GM18507 (cell line): Measurements from ENCODE around the gene ARHGAP1.
"Not testable (repeated sequence)": the region's sequence is repeated elsewhere in the genome, so short reads cannot be mapped to it uniquely, and the experiment has no call there.

Experiments
- DNase-seq: peaks from one replicate; pipeline ENCODE4 v3.0.0; 2011; ENCODE audit warnings: low read depth; ENCODE audit not compliant: insufficient read length; ENCODE audit errors: extremely low spot score
- FAIRE-seq: peaks from 2 replicates; lab custom pipeline; 2011; peaks lifted over from hg19 to GRCh38; lab: Jason Lieb, UNC

ARHGAP1 gene

GRCh38 chr11:46725338-46726205 is 25.2 kb upstream of the ARHGAP1 start:
- DNase-seq (no peak), FAIRE-seq (no peak)

DNA sequence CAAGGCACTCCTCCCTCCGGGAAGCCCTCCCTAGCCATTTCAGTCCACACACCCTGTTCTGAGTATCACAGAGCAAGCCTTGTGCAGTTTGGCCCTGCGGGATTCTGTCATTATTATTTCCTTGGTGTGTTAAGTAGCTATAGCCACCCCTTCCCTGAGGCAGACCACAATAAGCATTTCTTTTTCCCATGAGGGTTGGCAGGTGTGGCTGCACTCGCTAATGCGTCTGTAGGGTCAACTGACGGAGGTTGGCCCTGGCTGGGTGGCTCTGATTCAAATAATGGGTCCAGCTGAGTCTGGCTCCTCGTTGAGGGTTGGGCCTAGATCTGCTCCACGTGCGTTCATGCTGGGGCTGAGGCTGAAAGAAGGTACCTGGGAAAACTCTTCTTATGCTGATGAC is 23.7 kb upstream of the ARHGAP1 start:
- no peak for FAIRE-seq

DNA sequence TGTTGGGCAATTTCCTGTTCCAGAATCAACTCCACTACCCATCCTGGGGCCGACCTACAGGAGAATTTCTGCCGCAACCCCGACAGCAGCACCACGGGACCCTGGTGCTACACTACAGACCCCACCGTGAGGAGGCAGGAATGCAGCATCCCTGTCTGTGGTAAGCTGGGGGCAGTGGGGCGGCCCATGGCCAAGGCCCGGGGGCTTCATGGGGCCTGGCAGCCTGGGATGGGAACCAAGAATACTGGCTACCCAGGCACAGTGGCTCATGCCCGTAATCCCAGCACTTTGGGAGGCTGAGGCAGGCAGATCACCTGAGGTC is 22.9 kb upstream of the ARHGAP1 start:
- no peak for DNase-seq
- FAIRE-seq: no peak

More for the DNA sequence above, 23.7 kb upstream of the ARHGAP1 start:
- no peak for DNase-seq

GRCh38 chr11:46722566-46723358 is 22.3 kb upstream of the ARHGAP1 start:
- FAIRE-seq (no peak), DNase-seq (no peak)

- no peak for DNase-seq
- FAIRE-seq: no peak
Measured at GRCh38 chr11:46721286-46721685, 20.9 kb upstream of the ARHGAP1 start.

- FAIRE-seq: no peak
Measured at GRCh38 chr11:46719543-46720218, 19.3 kb upstream of the ARHGAP1 start.

GRCh38 chr11:46719048-46719542 is 18.7 kb upstream of the ARHGAP1 start, which contains the start of gene F2:
Gene F2, plus strand, starts transcription at chr11:46719213. Its CDS starts 23 bp downstream, at chr11:46719236.
- no peak for DNase-seq
- FAIRE-seq: no peak

More at GRCh38 chr11:46719543-46720218, 19.3 kb upstream of the ARHGAP1 start:
- no peak for DNase-seq

DNA sequence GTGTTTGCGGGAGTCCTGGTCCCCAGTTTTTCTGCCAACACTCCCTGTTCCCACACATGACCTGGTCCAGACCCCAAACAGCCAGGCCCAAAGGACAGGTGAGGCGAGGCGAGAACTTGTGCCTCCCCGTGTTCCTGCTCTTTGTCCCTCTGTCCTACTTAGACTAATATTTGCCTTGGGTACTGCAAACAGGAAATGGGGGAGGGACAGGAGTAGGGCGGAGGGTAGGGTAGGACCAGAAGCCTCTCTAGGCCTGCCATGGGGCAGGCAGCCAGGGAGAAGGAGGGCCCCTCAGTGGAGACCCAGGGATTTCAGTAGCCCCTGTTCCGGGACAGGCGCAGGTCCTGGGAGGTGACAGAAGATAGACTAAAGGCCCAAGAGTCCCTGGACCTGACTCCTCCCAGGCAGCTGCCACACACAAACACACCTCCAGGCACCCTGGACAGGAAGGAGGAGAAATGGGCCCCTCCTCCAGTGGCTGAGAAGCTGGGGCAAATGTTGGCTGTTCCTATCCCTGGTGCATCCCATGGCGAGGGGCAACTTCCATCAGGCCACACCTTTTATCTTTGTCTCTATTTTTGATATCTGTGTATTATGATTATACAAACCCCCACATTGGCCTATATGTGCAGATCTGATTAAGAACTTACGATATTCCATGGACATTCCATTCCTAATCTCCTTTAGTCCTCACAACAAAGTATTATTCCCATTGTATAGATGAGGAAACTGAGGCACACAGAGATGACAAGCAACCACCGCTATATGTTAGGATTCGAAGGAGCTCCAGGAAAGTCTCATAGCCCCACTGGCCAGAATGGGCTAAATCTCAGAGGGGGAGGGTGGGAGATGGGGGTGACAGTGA is 18.0 kb upstream of the ARHGAP1 start:
- FAIRE-seq (no peak), DNase-seq (no peak)

DNA sequence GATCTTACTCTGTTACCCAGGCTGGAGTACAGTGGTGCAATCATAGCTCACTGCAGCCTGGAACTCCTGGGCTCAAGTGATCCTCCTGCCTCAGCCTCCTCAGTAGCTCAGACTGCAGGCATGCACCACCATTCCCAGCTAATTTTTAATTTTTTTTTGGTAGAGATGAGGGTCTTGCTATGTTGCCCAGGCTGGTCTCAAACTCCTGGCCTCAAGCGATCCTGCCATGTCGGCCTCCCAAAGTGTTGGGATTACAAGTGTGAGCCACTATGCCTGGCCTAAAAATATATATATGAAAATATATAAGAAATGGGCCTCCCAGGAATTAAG is 17.4 kb upstream of the ARHGAP1 start:
- DNase-seq, FAIRE-seq: not testable (repeated sequence)

DNA sequence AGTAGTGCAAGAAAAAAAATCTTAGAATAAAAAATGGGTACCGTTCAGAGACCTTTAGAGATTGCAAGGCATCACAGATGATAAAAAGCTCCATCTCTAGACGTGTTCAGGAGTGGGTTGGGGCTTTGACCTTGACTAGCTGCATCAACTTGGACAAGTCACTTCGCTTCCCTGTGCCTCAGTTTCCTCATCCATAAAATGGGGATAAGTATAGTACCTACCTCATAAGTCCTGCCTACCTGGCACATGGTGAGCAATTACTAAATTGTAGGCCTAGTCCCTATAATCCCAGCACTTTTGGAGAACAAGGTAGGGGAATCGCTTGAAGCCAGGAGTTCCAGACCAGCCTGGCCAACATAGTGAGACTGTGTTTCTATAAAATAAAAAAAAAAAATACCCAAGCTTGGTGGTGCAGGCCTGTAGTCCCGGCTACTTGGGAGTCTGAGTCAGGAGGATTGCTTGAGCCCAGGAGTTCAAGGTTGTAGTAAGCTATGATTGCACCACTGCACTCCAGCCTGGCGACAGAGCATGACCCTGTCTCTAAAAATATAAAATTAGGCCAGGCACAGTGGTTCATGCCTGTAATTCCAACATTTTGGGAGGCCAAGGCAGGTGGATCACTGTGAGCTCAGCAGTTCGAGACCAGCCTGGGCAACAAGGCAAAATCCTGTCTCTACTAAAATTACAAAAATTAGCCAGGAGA is 12.6 kb upstream of the ARHGAP1 start:
- FAIRE-seq (no peak), DNase-seq (no peak)

GRCh38 chr11:46711303-46711702 is 10.9 kb upstream of the ARHGAP1 start:
- no peak for FAIRE-seq

GRCh38 chr11:46710821-46711269 is 10.4 kb upstream of the ARHGAP1 start:
- DNase-seq: no peak
- no peak for FAIRE-seq

More at GRCh38 chr11:46711303-46711702, 10.9 kb upstream of the ARHGAP1 start:
- no peak for DNase-seq

- not testable (repeated sequence) for FAIRE-seq, DNase-seq
Measured at GRCh38 chr11:46709351-46709750, 8.9 kb upstream of the ARHGAP1 start.

DNA sequence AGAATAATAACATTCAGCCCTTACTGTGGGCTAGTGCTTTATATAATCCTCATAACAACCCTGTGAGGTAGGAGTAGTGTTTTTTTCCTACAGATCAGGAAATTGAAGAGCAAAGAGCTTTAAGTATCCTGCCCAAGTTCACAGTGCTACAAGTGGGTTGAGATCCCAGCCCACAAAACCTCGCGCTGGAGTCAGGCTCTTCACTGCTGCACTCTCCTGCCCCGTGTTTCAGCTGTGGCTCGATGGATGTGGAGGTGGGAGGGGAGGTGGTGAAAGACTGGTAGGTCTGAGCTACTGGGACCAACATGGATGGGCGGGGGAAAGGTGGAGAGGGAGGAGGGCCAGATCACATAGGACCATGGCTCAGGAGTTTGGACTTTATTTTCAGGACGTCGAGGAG is 6.5 kb upstream of the ARHGAP1 start:
- DNase-seq (no peak), FAIRE-seq (no peak)

GRCh38 chr11:46705070-46705688 is 4.8 kb upstream of the ARHGAP1 start:
- FAIRE-seq (no peak), DNase-seq (no peak)

GRCh38 chr11:46701078-46701654 is 747 bp upstream of the ARHGAP1 start:
- DNase-seq (no peak), FAIRE-seq (no peak)

DNA sequence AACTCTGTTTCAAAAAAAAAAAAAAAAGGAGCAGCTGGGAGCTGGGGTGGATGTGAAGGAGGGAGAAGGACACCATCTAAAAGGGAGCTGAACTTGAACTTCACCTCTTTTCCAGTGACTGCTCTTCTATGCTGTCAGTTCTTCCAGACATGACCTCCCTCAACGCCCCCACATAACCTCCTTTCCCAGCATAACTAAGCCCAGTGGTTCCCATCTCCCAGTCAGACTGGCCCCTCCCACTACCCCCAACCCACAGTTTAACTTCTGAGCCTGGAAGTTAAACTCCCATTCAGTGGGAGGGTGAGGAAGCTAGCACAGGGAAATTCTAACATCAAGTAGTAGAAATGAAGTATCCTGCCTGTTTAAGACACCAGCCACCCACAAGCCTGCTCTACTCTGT is 1.8 kb downstream of the ARHGAP1 start:
- FAIRE-seq: no peak
- DNase-seq: no peak

DNA sequence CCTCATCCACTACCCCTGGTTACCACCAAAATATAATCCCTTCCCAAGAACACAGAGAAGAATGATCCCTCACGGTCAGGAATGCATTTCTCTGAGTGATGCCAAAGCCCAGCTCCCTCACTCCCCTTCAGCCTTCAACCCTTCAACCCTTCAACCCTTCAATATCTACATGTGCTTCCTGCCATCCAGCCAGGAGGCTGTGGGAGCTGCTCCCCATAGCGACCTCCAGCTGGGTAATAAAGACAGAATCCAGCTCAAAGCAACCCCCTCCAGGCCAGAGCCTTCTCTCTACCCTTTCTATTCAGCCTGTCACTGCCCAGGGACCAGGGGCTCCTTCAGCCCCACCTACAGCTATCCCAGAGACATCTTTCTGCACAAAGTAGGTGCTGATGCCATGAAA is 2.7 kb downstream of the ARHGAP1 start:
- DNase-seq (no peak), FAIRE-seq (no peak)
